ENCODE results near the gene F2.

Gene F2

DNA sequence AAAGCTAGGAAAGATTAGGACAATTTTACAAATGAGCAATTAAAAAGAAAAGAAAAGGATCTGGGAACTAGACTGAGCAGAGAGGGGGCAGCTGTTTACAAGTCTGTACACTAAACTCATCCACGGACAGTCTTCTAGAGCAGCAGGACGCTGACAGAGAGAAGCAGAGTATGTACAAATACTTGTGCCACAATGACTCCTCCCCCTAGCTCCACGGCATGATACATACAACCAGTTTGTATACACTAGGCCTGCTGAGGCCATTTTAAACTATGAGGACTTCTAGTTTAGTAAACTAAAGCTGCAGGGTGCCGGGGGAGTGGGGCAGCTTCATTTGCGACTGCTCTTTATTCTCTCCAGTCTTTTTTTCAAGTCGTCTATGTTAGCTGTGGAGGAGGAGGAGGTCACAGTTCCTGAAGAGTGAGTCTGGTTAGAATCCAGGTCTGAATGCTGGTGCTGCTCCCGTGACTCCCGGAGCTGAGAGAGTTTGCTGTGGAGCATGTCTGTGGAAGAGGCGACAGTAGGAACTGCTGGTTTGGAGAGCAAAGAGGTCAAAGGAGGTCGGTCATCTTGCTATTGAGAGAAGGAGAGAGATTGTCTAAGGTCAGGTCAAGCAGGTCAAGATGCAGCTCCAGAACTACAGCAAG is 24.8 kb downstream of the F2 start:
- no peak for DNase-seq

- DNase-seq, result no peak
These were observed 26.3 kb downstream of the F2 start for GRCh38 chr11:46745328-46745727.

DNA sequence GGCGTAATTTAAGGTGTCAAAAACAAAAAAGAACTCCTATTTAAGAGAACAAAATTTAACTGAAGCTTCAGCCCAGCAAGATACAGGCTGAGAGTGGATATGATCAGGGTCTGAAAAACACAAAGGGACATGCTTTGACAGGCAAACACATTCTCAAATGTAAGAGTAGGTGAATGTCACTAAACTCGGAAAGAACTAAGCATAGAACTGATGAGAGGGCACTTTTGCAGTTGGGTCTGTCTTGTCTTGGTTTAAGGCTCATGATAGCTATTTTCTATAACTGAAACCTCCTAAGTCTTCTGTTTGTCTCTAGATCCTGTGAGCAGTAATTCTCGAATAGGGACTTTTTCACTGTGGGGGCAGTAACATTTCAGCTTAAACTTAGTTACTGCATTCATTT is 27.0 kb downstream of the F2 start:
- DNase-seq, result no peak

DNA sequence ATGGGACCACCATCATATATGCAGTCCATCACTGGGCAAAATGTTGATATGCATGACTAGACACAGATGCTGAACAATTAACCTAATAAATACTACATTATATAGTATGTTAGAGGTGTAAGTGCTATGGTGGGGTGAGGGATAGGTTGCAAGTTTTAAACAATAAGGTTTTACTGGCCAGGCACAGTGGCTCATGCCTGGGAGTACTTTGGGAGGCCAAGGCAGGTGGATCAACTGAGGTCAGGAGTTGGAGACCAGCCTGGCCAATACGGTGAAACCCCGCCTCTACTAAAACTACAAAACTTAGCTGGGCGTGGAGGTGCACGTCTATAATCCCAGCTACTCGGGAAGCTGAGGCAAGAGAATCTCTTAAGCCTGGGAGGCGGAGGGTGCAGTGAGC is 28.1 kb downstream of the F2 start:
- no peak for DNase-seq

- DNase-seq, result no peak
These were observed 36.9 kb downstream of the F2 start for GRCh38 chr11:46755962-46756361.

- peak in 1 of 14 donors; percentile 20 for DNase-seq
These were observed 40.2 kb downstream of the F2 start for GRCh38 chr11:46759196-46759595.

DNA sequence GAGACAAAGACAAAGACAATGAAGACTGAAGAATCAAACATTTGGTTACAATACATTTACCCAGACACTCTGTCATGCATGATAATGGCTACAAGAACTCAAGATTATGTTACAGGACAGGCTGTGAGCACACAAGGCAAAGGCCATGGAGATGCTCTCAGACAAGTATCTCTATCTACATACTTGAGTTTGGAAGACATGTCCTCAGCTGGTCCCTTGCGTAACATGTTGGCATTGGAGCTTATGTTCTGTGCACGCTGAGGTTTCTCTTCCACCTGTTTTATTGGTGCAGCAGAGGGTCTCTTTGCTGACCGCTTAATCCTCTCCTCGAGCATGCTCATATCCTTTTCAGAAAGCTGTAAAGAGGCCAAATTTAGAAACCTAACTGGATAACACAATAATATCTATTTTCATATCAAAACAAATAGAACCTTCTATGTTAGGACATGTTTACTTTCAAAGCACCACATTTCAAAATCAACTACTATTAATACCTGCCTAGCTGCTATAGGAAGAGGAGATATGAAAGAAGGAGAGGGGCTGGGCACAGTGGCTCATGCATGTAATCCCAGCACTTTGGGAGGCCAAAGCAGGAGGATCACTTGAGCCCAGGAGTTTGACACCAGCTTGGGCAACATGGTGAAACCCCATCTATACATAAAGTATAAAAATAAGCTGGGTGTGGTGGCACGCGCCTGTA is 41.6 kb downstream of the F2 start:
- no peak for DNase-seq

DNA sequence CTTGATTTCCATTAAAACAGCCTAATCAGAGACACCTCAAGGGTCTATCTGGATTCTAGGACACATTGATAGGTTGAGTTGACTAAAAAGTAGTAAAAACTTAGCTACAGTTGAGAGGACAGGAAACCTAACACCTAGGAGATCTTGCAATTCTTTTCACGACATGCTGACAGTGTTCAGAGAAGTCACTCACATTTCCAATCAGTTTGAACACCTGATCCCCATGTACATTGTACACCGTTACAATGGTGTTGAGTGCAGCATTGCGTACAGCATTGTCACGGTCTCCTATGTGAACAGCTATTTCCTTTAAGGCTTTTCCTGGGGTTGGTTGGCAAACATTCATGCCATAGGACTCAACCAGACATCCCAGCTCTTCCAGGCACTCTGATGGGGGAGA is 42.8 kb downstream of the F2 start:
- no peak for DNase-seq

- DNase-seq, result no peak
These were observed 43.2 kb downstream of the F2 start for GRCh38 chr11:46762248-46762647.

DNA sequence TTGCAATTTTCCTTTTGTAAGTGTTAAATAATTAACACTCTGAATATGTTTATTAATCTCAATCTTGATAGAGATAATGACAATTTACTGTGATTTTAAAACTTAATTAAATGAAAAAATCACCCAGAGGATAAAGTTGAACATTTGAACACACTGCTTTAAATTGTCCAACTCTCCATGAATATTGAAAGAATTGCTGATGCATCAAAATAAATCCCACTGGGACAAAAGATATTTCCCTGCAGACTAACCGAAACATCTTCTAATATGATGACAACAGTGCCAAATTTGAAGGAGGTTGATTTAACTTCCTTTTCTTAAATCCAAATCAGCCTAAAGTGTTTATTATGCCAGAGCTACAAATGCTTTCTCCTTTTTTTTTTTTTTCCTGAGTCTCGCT is 47.6 kb downstream of the F2 start:
- no peak for DNase-seq

DNA sequence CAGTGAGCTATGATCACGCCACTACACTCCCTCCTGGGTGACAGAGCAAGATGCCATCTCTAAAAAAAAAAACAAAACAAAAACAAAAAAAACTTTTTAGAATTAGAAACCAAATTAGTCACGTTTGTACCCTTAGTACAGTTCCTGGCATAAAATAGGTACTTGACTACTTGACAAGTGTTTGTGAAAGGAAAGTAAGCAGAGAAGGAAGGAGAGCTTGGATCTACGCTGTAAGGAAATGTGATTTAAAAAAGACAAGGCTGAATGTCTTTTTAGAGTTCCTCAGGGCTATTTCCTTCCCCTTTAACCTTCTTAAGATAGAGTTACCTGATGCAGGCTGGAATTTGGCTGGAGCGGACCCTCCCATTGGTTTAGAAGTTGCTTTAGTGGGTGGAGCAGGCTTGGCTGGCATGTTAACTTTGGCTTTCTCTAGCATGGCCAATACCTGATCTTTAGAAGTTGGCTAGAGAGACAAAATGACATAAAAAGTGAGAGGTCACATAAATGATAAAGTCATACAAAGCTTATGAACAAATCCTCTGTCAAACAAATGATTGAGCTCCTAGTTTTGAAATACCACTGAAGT is 50.7 kb downstream of the F2 start:
- DNase-seq, result no peak

GRCh38 chr11:46776878-46777277 is 57.9 kb downstream of the F2 start:
- no peak for DNase-seq

- DNase-seq, result no peak
These were observed 59.4 kb downstream of the F2 start for GRCh38 chr11:46778416-46778815.
